Stimulated activated CD4-positive, alpha-beta T cell treated with anti-CD3 and anti-CD28 coated beads, Interleukin-1b, Interleukin-23, amount 100 ng/mL, for 24 hours (primary cell): Measurements from ENCODE around the gene MTHFD2L.
"Not testable (repeated sequence)": the region's sequence is repeated elsewhere in the genome, so short reads cannot be mapped to it uniquely, and the experiment has no call there.

Source experiments
- DNase-seq, 4 experiments: peaks; one replicate each; pipeline ENCODE4 v3.0.0-alpha.2; 2020; ENCODE audit warnings: low read depth in 4 of 4, low spot score in 1 of 4

MTHFD2L gene

DNA sequence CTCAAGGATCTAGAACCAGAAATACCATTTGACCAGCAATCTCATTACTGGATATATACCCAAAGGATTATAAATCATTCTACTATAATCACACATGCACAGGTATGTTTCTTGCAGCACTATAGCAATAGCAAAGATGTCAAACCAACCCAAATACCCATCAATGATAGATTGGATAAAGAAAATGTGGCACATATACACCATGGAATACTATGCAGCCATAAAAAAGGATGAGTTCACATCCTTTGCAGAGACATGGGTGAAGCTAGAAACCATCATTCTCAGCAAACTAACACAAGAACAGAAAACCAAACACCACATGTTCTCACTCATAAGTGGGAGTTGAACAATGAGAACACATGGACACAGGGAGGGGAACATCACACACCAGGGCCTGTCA, 25.7 kb upstream of the MTHFD2L start:
- not testable (repeated sequence) for DNase-seq

- DNase-seq = no peak
These were observed 25.0 kb upstream of the MTHFD2L start for GRCh38 chr4:74132944-74133343.

- DNase-seq = peak in 2 of 4 experiments; percentile 6 to 37
These were observed 24.0 kb upstream of the MTHFD2L start for GRCh38 chr4:74133786-74134499.

- DNase-seq = no peak
These were observed 23.4 kb upstream of the MTHFD2L start for GRCh38 chr4:74134500-74134852.

DNA sequence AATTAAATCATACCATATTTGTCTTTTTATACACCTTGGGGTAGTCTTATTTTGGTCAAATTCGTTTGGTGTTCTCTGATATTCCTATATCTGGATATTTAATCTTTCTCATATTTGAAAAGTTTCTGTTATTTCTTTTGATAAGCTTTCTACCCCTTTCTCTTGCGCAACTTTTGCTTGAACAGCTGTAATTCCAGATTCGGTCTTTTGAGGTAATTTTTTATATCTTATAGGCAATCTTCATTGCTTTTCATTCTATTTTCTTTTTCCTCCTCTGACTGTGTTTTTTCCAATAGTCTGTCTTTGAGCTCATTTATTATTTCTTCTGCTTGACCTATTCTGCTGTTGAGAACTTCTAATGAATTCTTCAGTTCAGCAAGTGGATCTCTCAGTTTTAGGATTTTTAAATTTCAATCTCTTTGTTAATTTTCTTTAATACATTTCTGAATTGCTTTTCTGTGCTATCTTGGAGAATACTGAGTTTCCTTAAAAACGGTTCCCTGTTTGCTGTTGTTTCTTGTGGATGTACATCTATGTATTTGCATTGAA, 11.3 kb upstream of the MTHFD2L start:
- DNase-seq = no peak

GRCh38 chr4:74148205-74148604, 9.7 kb upstream of the MTHFD2L start:
- no peak for DNase-seq

GRCh38 chr4:74152836-74153235, 5.1 kb upstream of the MTHFD2L start:
- no peak for DNase-seq

DNA sequence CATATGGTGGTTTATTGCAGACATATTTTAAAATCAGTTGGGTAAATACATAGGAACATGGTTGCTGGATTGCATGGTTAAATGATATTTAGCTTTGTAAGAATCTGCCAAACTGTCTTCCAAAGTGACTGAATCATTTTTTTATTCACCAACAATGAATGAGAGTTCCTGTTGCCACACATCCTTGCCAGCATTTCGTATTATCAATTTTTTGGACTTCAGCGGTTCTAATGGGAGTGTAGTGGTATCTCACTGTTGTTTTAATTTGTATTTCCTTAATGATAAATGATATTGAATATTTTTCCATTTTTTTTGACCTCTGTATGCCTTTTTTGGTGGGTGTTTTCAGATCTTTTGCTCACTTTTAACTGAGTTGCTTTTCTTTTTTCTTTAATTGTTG, 1.4 kb upstream of the MTHFD2L start:
- no peak for DNase-seq

GRCh38 chr4:74157154-74157553, 764 bp upstream of the MTHFD2L start:
- DNase-seq = no peak

DNA sequence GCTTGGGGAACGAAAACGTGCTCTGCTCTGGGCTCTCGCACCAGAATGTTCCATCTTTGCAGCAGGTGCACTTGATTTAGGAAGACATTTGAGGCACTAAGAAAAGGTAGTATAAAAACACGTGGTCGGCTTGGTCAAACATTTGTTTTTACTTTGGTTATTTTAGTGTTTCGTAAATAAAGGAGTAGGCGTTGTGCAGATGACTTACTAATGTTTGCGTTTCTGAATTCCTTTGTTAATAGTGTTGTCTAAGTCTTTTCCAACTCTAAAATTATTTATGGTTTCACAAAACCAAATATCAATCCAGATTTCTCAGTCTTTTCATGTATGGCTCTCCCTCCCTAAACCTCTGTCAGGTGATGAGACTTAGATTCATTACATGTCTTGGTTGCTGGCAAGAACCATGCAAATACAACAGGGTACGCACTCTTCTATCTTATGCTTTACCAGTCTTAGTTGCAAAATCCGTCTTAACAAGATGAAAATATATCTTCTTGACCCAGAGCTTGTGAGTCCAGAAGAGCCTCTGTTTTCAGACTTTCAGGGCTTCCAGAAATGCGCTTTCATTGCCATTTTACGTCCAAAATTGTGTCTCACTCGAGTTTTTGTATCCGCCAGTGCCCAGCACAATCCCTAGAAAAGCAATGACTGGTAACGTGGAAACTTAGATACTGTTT, 686 bp downstream of the MTHFD2L start:
- DNase-seq = no peak

- DNase-seq = no peak
These were observed 1.3 kb downstream of the MTHFD2L start for GRCh38 chr4:74159143-74159709.

GRCh38 chr4:74161666-74162450, 3.9 kb downstream of the MTHFD2L start:
- DNase-seq = no peak

GRCh38 chr4:74166135-74166534, 8.2 kb downstream of the MTHFD2L start:
- DNase-seq = no peak

- no peak for DNase-seq
These were observed 8.9 kb downstream of the MTHFD2L start for GRCh38 chr4:74166818-74167217.

- no peak for DNase-seq
These were observed 9.7 kb downstream of the MTHFD2L start for GRCh38 chr4:74167585-74167984.

DNA sequence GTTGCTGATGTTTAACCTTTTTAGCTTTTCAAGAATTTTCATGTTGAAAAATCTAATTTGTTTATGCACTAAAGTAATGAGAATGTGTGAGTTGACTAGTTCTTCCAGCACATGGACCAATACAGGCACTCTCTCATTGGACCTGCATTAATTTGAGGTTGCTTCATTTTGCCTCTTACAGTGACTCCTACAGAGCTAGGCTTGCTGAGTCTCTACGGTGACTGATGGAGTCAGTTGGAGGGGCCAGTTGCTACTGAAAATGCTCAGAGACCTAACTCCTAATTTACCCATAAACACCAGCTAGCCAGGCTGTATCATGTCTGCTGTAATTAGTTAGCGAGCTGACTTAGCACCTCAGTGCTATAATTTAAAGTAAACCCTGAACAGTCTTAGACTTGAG, 10.9 kb downstream of the MTHFD2L start:
- no peak for DNase-seq

DNA sequence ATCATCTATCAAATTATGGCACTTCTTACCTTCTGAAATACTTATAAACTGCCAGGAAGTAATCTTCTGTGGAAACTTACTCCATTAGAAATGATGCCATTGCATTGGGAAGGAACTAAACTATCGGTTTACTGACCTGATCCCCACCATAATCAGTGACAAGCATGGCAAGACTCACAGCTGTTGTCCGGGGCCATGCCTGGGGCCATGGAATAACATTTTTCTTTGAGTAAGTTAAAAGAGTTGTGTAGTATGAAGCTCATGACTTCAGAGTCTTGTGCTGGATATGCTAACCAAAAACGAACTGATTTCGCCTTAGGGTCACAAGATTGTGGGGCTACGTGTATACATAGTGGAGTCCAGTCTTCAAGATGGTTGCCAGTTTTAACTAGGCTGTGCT, 15.4 kb downstream of the MTHFD2L start:
- DNase-seq = no peak

- no peak for DNase-seq
These were observed 16.5 kb downstream of the MTHFD2L start for GRCh38 chr4:74174421-74174820.

GRCh38 chr4:74174941-74175340, 17.0 kb downstream of the MTHFD2L start:
- no peak for DNase-seq

DNA sequence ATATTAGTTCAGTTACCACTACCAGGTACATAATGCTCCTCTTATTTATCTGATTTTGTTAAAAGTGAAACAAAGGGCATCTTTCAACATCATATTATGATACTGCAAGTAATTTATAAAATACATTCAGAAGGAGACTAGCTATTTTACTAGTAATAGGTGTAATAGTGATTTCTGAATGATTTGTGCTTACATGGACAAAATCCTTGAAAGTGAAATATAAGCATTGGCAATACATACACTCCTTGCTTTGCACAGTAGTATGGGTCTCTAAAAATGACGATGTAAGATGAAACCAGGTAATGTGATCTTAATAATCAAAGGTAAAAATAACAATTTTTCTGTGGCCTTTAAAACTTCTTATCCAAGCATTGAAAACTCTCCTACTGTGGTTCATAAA, 17.5 kb downstream of the MTHFD2L start:
- no peak for DNase-seq

DNA sequence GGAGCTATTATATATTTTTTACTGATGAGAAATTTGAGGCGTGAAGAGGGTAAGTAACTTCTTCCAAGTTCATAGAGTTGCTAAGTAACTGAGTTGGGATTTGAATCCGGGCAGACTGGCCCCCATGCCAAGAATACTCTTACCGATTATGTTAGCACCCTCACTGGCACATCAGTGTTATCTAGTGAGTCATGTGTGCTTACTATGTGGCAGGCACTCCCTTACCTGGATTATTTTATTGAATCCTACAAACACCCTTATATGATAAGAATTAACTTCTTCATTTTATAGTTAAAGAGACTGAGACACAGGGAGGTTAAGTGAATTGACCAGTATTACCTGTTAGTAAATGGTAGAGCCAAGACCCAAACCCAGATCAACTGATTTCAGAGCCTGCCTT, 20.9 kb downstream of the MTHFD2L start:
- DNase-seq = no peak

- DNase-seq = no peak
These were observed 23.3 kb downstream of the MTHFD2L start for GRCh38 chr4:74181219-74181618.
